ENCODE data around the gene B4GALT2. TPM values are rescaled to one million over a fixed set of nuclear protein-coding genes. Genes with fewer than 3 reads are reported as not detected.

B4GALT2 gene
- total RNA-seq, 1 donor from 2014 or later: 93.2 TPM

- intact Hi-C loops (cut with DNase I): loop anchor here (5.0 to 10.0 kb wide), 2 partner anchors 277 to 504 kb away; partner anchors contain the start of gene PTPRF
- Histone ChIP-seq H3K27ac (no peak overlapping the region), H3K27me3 (no peaks in the 10 kb centered on the region), H3K4me1 (peaks cover 17 to 22% of the 10 kb centered on the region in 2 donors), H3K9me3 (no peaks in the 10 kb centered on the region), H3K36me3 (no peaks in the 10 kb centered on the region), H3K4me3 (no peak overlapping the region)
- TF ChIP-seq, protein P1, sequence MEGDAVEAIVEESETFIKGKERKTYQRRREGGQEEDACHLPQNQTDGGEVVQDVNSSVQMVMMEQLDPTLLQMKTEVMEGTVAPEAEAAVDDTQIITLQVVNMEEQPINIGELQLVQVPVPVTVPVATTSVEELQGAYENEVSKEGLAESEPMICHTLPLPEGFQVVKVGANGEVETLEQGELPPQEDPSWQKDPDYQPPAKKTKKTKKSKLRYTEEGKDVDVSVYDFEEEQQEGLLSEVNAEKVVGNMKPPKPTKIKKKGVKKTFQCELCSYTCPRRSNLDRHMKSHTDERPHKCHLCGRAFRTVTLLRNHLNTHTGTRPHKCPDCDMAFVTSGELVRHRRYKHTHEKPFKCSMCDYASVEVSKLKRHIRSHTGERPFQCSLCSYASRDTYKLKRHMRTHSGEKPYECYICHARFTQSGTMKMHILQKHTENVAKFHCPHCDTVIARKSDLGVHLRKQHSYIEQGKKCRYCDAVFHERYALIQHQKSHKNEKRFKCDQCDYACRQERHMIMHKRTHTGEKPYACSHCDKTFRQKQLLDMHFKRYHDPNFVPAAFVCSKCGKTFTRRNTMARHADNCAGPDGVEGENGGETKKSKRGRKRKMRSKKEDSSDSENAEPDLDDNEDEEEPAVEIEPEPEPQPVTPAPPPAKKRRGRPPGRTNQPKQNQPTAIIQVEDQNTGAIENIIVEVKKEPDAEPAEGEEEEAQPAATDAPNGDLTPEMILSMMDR (IDR thresholded peaks at IDR 0.05): no peak
- DNase-seq (ENCODE audit: low spot score in 2 of 2): no peak
Observed at GRCh38 chr1:44038876-44039657, 60.1 kb downstream of the B4GALT2 start.

GRCh38 chr1:44040418-44040817, 61.4 kb downstream of the B4GALT2 start:
- H3K27ac ChIP-seq: no peak overlapping the region
- TF ChIP-seq, protein P1 (IDR thresholded peaks at IDR 0.05): no peak
- intact Hi-C loops (cut with DNase I): no loop called here
- H3K27me3 ChIP-seq: no peaks in the 10 kb centered on the region
- H3K9me3 ChIP-seq: no peaks in the 10 kb centered on the region
- H3K36me3 ChIP-seq: no peaks in the 10 kb centered on the region
- no peak overlapping the region for H3K4me3 ChIP-seq
- peaks cover 14 to 17% of the 10 kb centered on the region in 2 donors for H3K4me1 ChIP-seq
- DNase-seq (ENCODE audit: low spot score in 2 of 2): no peak

Other genes with a start within 250 kb of the B4GALT2 start
- gene ARTN, start 45.4 kb upstream of the B4GALT2 start, total RNA-seq: not detected
- 6.2 TPM for gene IPO13, start 32.3 kb upstream of the B4GALT2 start, total RNA-seq
- 69.3 TPM for gene DPH2, start 9.2 kb upstream of the B4GALT2 start, total RNA-seq
- gene ATP6V0B, start 4.2 kb upstream of the B4GALT2 start, total RNA-seq: 115 TPM
- 4.8 TPM for gene CCDC24, start 12.4 kb downstream of the B4GALT2 start, total RNA-seq
- 4.7 TPM for gene SLC6A9, start 52.3 kb downstream of the B4GALT2 start, total RNA-seq
- not detected for gene KLF17, start 139.6 kb downstream of the B4GALT2 start, total RNA-seq
- not detected for gene KLF18, start 162.4 kb downstream of the B4GALT2 start, total RNA-seq
- 42.7 TPM for gene DMAP1, start 234.3 kb downstream of the B4GALT2 start, total RNA-seq